ENCODE results near the gene LYST. TPM values are rescaled to one million over a fixed set of nuclear protein-coding genes. Genes with fewer than 3 reads are reported as not detected.

Gene LYST
- polyA plus RNA-seq, 1 donor from 2014 or later, result 23.4 TPM

DNA sequence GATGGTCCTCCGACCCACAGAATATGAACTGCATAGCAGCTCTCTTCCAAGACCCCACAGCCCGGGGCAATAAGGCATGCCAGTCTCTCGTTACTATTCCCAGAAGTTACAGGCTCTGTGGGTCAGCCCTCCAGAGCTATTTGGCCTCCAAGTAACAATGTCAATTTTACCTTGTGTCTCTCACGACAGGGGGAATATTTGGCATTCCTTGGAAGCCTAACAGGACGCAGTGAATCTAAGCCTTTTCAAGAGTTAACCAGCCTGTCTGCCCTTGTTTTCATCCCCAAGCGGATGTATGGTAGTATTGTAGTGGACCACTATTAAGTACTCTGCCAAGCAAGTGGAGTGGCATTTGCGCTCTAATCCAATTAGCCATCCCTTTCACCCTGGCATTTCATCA, 192.7 kb downstream of the LYST start:
- Histone ChIP-seq H3K4me2 (ENCODE audit: low read length) (no peak overlapping the region), H3K9ac (ENCODE audit: low read length) (no peak overlapping the region), H3K27ac (ENCODE audit: low read length) (no peak overlapping the region), H3F3A (ENCODE audit: insufficient read depth, low read length, poor library complexity, severe bottlenecking) (no peaks in the 10 kb centered on the region), H4K20me1 (ENCODE audit: insufficient read depth) (no peaks in the 10 kb centered on the region), H3K9me2 (ENCODE audit: insufficient read depth, low read length) (no peaks in the 10 kb centered on the region), H3K9me3 (ENCODE audit: low read length) (no peaks in the 10 kb centered on the region), H3K27me3 (ENCODE audit: insufficient read depth, low read depth, low read length) (no peaks in the 10 kb centered on the region), H3K79me2 (replicated peaks; ENCODE audit: insufficient read depth, low read length) (peaks cover 4% of the 10 kb centered on the region), H3K36me3 (ENCODE audit: insufficient read depth, low read length) (no peaks in the 10 kb centered on the region), H3K4me3 (ENCODE audit: low read length) (no peak overlapping the region), H2AFZ (ENCODE audit: low read depth, low read length) (no peak overlapping the region)
- TF ChIP-seq SMC3 (conservative IDR thresholded peaks at IDR 0.05; ENCODE audit: poor library complexity), result no peak
- TF ChIP-seq EZH2 (IDR thresholded peaks at IDR 0.05; ENCODE audit: borderline replicate concordance, insufficient read depth, low read length, poor library complexity, severe bottlenecking), result no peak
- TF ChIP-seq CTCF (IDR thresholded peaks at IDR 0.05; ENCODE audit: poor library complexity, severe bottlenecking), result no peak
- TF ChIP-seq EP300 (conservative IDR thresholded peaks at IDR 0.05; ENCODE audit: poor library complexity, severe bottlenecking), result no peak
- no peak for TF ChIP-seq REST (IDR thresholded peaks at IDR 0.05; ENCODE audit: borderline replicate concordance)

GRCh38 chr1:235671992-235672391, 194.7 kb downstream of the LYST start:
- H3K9me2 ChIP-seq (ENCODE audit: insufficient read depth, low read length), result no peaks in the 10 kb centered on the region
- H3K9ac ChIP-seq (ENCODE audit: low read length), result no peak overlapping the region
- no peak overlapping the region for H2AFZ ChIP-seq (ENCODE audit: low read depth, low read length)
- peaks cover 4% of the 10 kb centered on the region for H3K79me2 ChIP-seq (replicated peaks; ENCODE audit: insufficient read depth, low read length)
- H4K20me1 ChIP-seq (ENCODE audit: insufficient read depth), result no peaks in the 10 kb centered on the region
- H3K4me3 ChIP-seq (ENCODE audit: low read length), result no peak overlapping the region
- no peaks in the 10 kb centered on the region for H3K9me3 ChIP-seq (ENCODE audit: low read length)
- H3K4me2 ChIP-seq (ENCODE audit: low read length), result no peak overlapping the region
- TF ChIP-seq CTCF (IDR thresholded peaks at IDR 0.05; ENCODE audit: poor library complexity, severe bottlenecking) (no peak), EP300 (conservative IDR thresholded peaks at IDR 0.05; ENCODE audit: poor library complexity, severe bottlenecking) (no peak), POLR2AphosphoS5 (IDR thresholded peaks at IDR 0.05) (no peak), REST (IDR thresholded peaks at IDR 0.05; ENCODE audit: borderline replicate concordance) (no peak)
- no peak overlapping the region for H3K27ac ChIP-seq (ENCODE audit: low read length)
- H3K36me3 ChIP-seq (ENCODE audit: insufficient read depth, low read length), result no peaks in the 10 kb centered on the region
- no peaks in the 10 kb centered on the region for H3F3A ChIP-seq (ENCODE audit: insufficient read depth, low read length, poor library complexity, severe bottlenecking)
- no peaks in the 10 kb centered on the region for H3K27me3 ChIP-seq (ENCODE audit: insufficient read depth, low read depth, low read length)

Data from neural cell (in vitro differentiated cells).